Activated CD8-positive, alpha-beta memory T cell treated with anti-CD3 and anti-CD28 coated beads, Interleukin-2, amount 50 U/mL, for 24 hours (primary cell): ENCODE results near the gene TMEM222.

Source experiments
- DNase-seq: peaks from one replicate; pipeline ENCODE4 v3.0.0-alpha.2; 2020; ENCODE audit errors: extremely low read depth

TMEM222 gene

GRCh38 chr1:27306892-27307761 lies 14.8 kb upstream of the TMEM222 start:
- DNase-seq: no peak

- DNase-seq: no peak
Measured at GRCh38 chr1:27307874-27308598, 13.9 kb upstream of the TMEM222 start.

GRCh38 chr1:27314169-27314568 lies 7.8 kb upstream of the TMEM222 start:
- no peak for DNase-seq

GRCh38 chr1:27314737-27315136 lies 7.2 kb upstream of the TMEM222 start:
- no peak for DNase-seq

GRCh38 chr1:27316860-27317259 lies 5.1 kb upstream of the TMEM222 start:
- no peak for DNase-seq

GRCh38 chr1:27318136-27318535 lies 3.8 kb upstream of the TMEM222 start:
- DNase-seq: no peak

GRCh38 chr1:27318596-27318995 lies 3.4 kb upstream of the TMEM222 start:
- no peak for DNase-seq

GRCh38 chr1:27322569-27323240 lies 742 bp downstream of the TMEM222 start:
- DNase-seq: no peak

- DNase-seq: no peak
Measured at GRCh38 chr1:27325286-27325685, 3.3 kb downstream of the TMEM222 start.

- no peak for DNase-seq
Measured at GRCh38 chr1:27327964-27328363, 6.0 kb downstream of the TMEM222 start.

- DNase-seq: no peak
Measured at GRCh38 chr1:27330786-27331185, 8.8 kb downstream of the TMEM222 start.

- DNase-seq: no peak
Measured at GRCh38 chr1:27331426-27331825, 9.5 kb downstream of the TMEM222 start.

- DNase-seq: no peak
Measured at GRCh38 chr1:27331922-27332321, 10.0 kb downstream of the TMEM222 start.

GRCh38 chr1:27332536-27333281 lies 10.7 kb downstream of the TMEM222 start:
- no peak for DNase-seq

GRCh38 chr1:27333717-27334279 lies 11.8 kb downstream of the TMEM222 start:
- no peak for DNase-seq

- no peak for DNase-seq
Measured at GRCh38 chr1:27335506-27336422, 13.8 kb downstream of the TMEM222 start.

GRCh38 chr1:27336756-27337155 lies 14.8 kb downstream of the TMEM222 start:
- DNase-seq: no peak

GRCh38 chr1:27338751-27339150 lies 16.8 kb downstream of the TMEM222 start:
- no peak for DNase-seq

GRCh38 chr1:27339213-27339612 lies 17.2 kb downstream of the TMEM222 start:
- no peak for DNase-seq

GRCh38 chr1:27341525-27342252 lies 19.7 kb downstream of the TMEM222 start, which contains the start of gene SYTL1:
Gene SYTL1 (plus strand): TSS chr1:27342022. CDS start chr1:27345335, 3,313 bp downstream.
- DNase-seq: no peak
